ENCODE data around the gene KRT2.
"Not testable (repeated sequence)": the region's sequence is repeated elsewhere in the genome, so short reads cannot be mapped to it uniquely, and the experiment has no call there.

KRT2 gene

GRCh38 chr12:52683575-52684300 lies 31.7 kb upstream of the KRT2 start:
- DNase-seq = no peak

GRCh38 chr12:52682938-52683574 lies 31.0 kb upstream of the KRT2 start:
- DNase-seq = no peak

GRCh38 chr12:52682381-52682660 lies 30.3 kb upstream of the KRT2 start:
- no peak for DNase-seq

DNA sequence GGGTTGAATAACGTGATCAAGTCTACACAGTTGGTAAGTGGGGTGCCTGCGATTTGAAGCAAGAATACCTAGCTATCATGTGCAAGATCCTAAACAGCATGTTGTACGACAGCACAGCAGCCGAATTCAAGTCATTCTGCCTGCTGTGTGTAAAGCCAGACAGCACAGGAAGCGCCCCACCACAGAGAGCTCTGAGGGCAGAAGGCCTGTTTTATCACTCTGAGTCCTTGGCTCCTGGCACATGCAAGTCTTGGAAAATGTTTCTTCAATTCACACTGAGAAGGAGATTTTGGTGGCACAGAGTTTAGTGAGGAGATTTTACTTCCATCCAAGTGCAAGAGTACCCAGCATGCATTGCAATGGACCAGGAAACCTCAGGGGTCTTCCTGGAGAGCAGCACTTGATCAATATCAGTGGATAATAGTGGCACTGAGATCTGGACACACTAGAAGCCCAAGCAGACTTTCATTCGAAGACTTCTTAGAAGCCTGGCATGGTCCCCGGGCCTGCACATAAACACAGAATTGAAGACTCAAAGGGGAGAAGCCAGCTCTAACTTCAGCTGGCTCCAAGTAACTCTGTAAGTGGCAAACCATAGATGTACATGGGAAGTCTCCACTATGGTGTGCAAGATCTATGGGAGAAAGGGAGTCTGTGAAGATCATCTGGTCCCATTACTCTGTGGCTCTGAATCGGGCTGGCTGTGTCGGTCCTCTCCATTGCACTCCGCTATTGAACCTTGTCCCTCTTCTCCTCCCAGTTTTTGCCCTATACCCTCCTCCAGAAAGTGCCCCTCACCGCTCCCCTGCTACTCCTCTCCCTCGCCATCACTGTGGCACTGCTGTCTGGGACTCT lies 29.7 kb upstream of the KRT2 start:
- no peak for DNase-seq

DNA sequence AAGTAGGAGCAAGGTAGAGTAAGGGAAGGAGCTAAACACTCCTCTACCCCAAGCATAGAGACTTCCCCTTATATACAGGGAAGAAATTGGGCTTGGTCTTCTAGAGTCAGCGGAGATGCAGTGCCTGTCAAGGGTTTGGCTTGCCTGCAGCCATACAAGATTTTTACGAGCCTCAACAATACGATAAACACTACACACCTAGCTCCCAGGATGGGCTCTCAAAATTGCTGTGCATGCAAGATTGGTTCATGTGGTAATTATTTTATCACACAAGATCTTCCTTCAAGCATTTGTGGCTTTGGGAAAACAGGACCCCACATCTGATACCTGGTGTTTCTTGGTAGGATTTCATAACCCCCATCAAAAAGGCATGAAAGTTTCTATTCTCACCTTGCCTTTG lies 28.4 kb upstream of the KRT2 start, which contains the start of gene KRT1:
TSS of gene KRT1 (minus strand) at position 45 of the 400 bp plus-strand sequence. CDS start 59 bp downstream, outside the sequence.
- DNase-seq = no peak

DNA sequence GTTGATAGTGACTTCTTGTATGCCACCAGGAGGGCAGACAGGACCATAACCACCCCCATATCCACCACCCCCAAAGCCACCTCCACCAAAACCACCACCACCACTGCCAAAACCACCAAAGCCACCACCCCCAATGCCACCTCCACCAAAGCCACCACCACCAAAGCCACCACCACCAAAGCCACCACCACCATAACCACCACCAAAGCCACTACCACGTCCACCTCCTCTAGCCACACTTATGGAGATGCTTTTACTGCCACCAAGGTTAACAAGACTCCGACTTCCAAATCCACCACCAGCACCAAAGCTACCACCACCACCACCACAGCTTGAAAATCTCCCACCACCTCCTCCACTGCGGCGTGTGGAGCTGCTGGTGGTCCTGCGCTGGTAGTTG lies 27.9 kb upstream of the KRT2 start:
- DNase-seq = no peak

GRCh38 chr12:52677671-52678070 lies 25.7 kb upstream of the KRT2 start:
- DNase-seq = no peak

DNA sequence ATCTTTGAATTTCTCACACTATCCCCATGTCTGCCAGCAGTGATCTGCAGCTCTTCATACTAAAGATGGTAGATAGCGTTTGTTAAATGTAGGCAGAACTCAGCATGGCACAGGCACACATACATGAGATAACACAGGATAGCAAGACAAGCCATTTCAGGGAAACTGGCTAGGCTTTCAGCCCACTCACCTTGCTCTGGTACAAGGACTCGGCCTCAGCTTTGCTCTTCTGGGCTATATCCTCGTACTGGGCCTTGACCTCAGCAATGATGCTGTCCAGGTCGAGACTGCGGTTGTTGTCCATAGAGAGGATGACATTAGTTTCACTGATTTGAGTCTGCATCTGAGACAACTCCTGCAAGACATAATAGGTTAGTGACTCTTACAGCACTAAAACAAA lies 25.1 kb upstream of the KRT2 start:
- no peak for DNase-seq

DNA sequence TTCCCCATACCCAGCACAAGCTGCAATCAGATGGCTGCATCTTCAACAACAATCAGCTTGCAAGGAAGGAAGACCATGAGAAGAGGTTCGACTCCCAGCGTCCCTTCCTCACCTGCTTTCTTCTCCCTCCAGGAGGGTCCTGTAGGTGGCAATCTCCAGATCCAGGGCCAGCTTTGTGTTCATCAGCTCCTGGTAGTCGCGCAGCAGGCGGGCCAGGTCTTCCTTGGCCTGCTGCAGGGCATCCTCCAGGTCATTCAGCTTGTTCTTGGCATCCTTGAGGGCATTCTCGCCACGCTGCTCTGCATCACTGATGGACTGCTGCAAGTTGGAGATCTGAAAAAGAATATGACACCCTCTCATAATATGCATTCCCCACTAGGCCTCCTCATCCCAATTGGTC lies 24.2 kb upstream of the KRT2 start:
- DNase-seq = no peak

GRCh38 chr12:52675301-52675701 lies 23.3 kb upstream of the KRT2 start:
- DNase-seq = no peak

DNA sequence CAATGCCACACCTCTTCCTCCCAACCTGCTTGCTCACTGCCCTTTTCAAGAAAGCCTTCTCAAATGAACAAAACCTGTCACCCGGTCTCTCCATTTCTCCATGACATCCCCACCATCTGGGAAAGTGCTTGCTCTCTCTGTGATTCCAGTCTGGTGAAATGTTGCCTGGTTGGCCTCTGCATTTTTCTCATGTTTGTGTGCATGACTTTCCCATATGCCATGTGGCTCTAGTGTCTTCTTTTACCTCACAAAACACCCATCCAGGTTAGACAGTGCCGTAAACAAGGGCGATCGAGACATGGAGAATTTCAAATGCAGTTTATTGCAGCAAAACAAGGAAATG lies 22.4 kb upstream of the KRT2 start:
- DNase-seq = no peak

- no peak for DNase-seq
Measured at GRCh38 chr12:52673713-52674432, 21.9 kb upstream of the KRT2 start.

DNA sequence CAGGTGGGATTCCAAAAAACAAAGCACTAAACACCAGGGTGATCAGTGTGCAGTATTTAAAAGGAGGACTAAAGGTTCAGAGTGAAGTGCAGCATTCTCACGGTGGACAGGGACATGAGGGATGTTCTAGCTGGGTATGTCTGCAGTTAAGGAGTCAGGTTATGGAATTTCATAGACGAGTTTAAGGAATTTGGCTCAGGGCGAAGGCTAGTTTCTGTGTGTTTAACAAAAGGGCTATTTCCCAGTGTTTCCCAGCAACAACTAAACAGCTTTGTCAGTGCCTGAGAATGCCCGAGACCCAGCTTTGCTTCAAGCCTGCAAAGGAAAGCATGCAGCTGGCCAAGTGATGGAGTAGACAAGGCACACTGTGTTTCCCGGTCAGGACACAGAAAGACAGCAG lies 21.2 kb upstream of the KRT2 start:
- no peak for DNase-seq

DNA sequence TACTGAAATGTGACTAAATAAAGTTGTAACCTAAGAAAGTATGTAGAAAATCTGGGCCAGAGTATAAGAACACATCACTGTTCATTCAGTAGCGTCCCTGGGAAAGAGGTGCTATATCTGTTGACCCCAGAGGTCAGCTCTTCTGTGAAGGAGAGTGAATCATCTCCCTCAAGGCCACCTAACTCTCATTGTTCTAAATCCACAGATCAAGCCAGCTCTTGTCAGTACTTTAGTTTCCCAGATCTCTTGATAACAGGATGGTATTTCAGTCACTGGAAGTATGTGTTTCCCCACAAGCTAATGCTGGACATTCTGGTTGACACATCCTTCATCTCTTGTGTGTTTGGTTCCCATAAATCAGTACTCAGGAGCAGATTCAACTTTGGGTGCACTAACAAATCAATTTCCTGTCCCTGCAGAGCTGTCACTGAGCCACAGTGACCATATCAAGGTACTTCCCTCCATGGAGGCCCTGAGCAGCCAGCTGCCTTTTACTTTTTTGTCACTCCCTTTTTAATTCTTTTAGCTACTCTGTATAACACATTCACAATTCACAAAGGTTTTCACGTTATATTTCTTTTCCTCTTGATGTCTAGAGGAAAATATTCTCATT lies 20.4 kb upstream of the KRT2 start:
- DNase-seq = no peak

- DNase-seq = no peak
Measured at GRCh38 chr12:52670961-52671360, 18.9 kb upstream of the KRT2 start.

DNA sequence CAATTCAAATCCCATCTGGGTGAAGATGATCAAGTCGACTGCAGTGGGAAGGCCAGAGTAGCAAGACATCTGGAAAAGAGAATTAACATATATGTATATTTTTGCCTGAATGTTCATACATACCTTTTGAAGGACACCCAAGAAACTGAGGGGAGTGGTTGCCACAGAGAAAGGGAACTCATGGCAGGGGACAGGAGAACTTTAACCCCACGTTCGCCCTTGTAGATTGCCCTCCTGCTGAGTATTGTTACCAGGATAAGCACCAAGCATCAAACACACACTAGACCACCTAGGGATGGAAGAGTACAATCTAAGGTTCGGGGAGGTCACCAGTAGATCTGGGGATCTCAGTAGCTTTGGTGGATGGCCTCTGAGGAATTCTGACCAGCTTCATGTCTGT lies 18.5 kb upstream of the KRT2 start:
- DNase-seq = no peak

DNA sequence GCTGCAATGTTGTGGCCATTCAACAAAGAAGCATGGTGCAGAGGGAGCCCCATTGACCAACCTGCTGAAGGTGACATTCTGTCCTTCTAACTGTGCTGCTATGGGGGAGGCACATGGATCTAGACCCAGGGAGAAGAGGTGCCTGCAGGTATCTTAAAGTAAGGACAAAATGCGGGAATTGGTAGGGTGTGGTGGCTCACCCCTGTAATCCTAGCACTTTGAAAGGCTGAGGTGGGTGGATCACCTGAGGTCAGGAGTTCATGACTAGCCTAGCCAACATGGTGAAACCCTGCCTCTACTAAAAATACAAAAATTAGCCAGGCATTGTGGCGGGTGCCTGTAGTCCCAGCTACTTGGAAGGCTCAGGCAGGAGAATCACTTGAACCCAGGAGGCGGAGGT lies 17.9 kb upstream of the KRT2 start:
- not testable (repeated sequence) for DNase-seq

- DNase-seq = no peak
Measured at GRCh38 chr12:52669426-52669825, 17.4 kb upstream of the KRT2 start.

DNA sequence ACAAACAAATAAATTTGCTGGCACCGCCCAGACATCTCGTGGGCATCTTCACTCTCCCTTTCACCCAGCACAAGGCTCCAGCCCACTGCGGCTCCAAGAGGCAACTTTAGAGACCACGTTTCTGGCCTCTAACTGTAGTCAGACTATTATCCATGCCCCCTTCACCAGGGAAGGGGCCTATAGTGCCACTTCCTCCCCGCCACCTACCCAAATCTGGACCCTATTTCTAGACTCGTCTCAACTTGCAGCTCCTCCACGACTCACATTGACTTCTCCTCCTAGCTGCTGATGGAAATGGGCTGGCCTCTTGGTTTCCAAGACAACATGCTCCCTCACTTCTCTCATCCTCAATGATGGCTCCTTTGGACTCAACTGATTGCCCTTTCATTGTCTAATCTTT lies 15.9 kb upstream of the KRT2 start:
- DNase-seq = no peak

DNA sequence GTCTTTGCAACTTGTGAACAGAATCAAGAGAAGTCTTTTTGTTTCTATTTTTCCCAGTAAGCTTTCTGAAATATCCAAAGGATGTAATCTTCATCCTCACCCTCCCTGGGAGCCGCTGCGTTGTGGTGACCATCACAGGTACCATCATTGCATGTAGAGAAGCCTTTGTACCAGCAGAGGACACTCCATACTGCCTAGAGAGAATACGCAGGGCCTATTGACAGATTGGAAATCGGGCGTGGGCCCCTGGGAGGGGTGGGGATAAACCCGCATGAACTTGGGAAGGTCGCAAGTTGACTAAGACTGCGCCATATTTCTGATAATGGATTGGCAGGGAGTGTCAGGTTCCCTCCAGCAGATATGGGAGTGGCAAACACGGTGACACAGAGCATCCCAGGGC lies 15.5 kb upstream of the KRT2 start:
- no peak for DNase-seq

DNA sequence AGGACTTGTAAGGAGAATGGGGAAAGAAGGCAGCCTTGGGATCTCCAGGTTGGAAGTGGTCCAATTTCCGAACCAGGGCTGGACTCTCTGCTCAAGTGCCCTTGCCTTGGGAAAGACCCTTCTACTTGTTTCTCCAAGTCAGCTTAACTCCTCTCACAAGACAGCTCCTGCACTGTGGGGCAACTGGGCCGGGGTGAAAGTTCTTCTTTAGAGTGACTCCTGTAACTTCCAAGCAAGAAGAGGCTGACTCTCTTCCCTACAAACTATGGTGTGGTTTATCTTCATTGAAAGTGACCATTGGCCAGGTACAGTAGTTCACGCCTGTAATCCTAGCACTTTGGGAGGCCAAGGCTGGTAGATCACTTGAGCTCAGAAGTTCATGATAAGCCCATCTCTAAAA lies 14.5 kb upstream of the KRT2 start:
- no peak for DNase-seq

DNA sequence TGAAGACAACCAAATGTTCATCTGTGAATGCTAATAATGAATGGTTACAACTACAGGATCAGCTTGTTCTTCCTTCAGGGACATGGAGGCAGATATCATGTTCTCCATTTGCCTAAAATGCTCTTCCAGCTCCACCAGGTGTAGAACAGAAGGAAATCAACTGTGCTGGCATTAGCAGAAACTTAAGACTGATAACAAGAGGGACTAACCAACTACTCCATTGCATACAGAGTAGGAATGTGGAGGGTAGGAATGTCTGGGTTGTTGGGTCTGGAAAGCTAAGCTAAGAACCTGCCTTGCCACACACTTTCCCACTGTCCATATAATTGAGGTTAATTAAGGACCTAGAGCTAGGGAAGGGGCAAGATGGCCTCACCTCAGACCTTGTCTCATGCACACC lies 11.4 kb upstream of the KRT2 start:
- DNase-seq = no peak

DNA sequence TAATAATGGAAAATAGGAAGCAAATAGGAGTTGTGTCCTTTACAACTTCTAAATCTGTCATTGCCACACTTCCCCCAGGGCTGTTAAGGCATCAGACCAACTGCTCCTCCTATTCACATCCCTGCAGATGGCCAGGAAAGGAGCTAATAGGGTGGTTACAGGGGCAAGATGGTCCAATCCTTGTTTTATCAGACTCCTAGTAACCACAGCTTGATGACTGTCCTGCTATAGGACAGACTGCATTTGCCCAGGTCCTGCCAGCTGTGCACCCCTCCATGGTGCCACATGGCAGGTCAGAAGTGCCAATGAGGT lies 10.9 kb upstream of the KRT2 start:
- DNase-seq = no peak
